Fibroblast of the aortic adventitia (primary cell): ENCODE data around the gene SLIT2. TPM values are rescaled to one million over a fixed set of nuclear protein-coding genes. Genes with fewer than 3 reads are reported as not detected.

ENCODE experiments used
- DNase-seq: peaks from one replicate; pipeline ENCODE4 v3.0.0-alpha.2; 2010; ENCODE audit warnings: low read depth
- H3K4me3 ChIP-seq: 2 replicates; pipeline ENCODE4 v1.5.1; 2011; ENCODE audit warnings: low read depth, mild to moderate bottlenecking, control low read depth, low read length, moderate library complexity
- total RNA-seq: library from RNA; depleted of rRNA; stranded (reverse); fragments of >200 nt; gene quantifications from 2 replicates; pipeline ENCODE4 v1.2.3, GENCODE V29; 2012; ENCODE audit warnings: low replicate concordance
- TF ChIP-seq, protein P1 (sequence below): IDR thresholded peaks from 2 replicates; pipeline ENCODE4 v1.5.1; 2011; ENCODE audit warnings: mild to moderate bottlenecking, low read length, control low read depth, inconsistent platforms; ENCODE audit not compliant: insufficient read depth

The SLIT2 gene
- total RNA-seq, 1 donor, result 65.1 TPM

DNA sequence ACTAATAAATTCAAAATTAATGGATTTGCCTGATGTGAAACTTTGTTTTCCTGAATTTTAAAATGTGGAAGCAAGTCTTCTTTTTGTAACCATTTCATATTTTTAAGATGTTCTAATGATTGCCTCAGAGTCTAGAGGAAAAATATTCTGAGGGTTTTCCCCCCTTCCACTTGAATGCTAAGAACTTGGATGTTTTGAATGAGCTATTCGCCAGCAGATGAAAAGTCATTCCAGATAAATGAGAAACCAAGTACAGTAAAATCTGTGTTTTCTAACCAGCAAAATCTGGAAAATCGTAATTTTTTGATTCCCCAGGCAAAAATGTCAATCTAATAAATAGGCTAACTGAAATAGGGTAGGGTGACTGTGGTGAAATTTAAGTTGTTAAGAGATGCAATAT lies 45.6 kb downstream of the SLIT2 start:
- TF ChIP-seq, protein P1, sequence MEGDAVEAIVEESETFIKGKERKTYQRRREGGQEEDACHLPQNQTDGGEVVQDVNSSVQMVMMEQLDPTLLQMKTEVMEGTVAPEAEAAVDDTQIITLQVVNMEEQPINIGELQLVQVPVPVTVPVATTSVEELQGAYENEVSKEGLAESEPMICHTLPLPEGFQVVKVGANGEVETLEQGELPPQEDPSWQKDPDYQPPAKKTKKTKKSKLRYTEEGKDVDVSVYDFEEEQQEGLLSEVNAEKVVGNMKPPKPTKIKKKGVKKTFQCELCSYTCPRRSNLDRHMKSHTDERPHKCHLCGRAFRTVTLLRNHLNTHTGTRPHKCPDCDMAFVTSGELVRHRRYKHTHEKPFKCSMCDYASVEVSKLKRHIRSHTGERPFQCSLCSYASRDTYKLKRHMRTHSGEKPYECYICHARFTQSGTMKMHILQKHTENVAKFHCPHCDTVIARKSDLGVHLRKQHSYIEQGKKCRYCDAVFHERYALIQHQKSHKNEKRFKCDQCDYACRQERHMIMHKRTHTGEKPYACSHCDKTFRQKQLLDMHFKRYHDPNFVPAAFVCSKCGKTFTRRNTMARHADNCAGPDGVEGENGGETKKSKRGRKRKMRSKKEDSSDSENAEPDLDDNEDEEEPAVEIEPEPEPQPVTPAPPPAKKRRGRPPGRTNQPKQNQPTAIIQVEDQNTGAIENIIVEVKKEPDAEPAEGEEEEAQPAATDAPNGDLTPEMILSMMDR, result no peak
- DNase-seq, result peak; percentile 79
- no peak overlapping the region for H3K4me3 ChIP-seq

DNA sequence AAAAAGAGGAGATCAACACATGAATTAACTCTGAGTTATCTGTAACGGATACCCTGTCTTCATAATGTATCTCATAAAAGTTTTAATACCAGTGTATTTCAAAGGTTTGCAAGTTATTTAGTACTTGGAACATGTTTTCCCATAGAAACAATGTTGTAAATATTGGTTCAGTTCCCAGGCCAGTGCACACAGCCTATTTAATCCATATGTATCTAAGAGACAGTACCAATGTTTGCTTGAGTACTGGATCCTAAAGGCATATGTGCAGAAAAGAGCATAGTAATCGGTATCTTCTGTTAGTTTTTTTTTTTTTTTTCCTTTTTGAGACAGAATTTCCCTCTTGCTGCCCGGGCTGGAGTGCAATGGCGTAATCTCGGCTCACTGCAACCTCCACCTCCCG lies 46.1 kb downstream of the SLIT2 start:
- TF ChIP-seq, protein P1, result no peak
- no peak for DNase-seq
- no peak overlapping the region for H3K4me3 ChIP-seq

DNA sequence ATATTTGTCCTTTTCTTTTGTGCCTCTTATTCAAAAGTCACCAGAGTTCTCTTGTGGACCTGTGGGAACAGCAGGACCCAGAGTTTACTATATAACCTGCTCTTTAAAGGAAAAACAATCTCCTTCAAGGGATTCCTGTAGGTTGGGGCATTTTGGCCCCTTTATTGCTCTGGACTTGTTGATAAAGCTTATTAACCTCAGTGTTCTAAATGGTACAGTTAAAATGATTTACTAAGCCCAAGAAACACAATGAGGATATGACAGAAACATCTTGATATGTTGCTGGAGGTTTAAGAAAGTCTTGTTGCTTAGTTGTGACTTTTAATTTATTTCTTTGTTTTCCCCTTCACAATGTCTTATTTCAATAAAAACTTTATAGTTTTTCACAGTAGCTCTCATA lies 46.8 kb downstream of the SLIT2 start:
- TF ChIP-seq, protein P1, result no peak
- H3K4me3 ChIP-seq, result no peak overlapping the region
- DNase-seq, result no peak

DNA sequence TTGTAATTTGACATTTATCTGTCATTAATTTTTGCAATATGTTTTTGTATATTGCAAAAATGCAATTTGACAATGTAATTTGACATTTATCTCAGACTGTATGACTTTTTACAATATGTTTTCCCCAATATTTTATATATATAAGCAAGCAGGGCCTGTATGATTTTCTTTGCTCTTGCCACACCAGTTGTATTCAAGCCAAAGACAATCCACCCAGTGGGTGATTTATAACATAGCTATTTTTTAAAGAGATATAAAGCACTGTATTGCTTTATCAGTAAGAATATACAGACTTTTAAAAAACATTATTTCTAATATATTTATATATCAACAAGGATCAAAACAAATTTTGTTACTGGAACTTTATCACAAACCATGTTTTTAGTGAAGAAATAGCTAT lies 47.3 kb downstream of the SLIT2 start:
- peak; percentile 74 for DNase-seq
- TF ChIP-seq, protein P1, result no peak
- no peak overlapping the region for H3K4me3 ChIP-seq

DNA sequence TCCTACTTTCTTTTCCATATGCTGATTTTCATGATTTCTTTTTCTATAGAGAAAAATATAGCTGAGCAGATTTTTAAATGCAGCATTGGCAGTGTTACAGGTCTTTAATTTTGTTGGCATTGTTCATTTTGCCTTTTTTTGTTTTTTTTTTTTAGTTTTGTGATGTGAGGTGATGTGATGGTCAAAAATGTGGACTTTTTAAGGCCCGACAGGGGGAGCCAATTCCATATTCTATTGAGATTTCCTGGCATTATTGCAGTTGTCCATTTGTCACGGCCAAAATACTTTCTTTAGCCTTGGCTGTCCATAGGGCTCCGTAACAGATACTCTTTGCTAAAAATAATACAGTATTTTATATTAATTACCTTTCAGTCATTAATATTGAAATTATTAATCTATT lies 47.8 kb downstream of the SLIT2 start:
- DNase-seq, result peak; percentile 87
- H3K4me3 ChIP-seq, result no peak overlapping the region
- TF ChIP-seq, protein P1, result peak; percentile 61

DNA sequence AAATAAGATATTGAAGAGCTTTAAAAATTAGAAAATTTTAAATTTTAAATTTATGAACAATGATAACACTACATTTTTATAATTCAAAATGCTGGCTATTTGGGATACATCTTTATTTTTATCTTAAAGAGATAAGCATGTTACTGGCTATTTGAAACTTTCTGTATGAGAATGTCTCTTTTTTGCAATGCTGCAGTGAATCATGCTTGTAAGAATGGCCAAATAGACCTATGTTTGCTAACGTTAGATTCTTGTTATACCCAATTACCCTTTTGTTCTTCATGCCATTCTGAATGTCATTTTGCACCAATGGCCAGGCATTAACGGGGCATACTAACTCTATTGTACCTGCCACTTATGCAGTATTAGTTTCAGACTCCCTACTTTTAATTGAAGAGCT lies 49.5 kb downstream of the SLIT2 start:
- no peak overlapping the region for H3K4me3 ChIP-seq
- peak; percentile 55 for DNase-seq
- TF ChIP-seq, protein P1, result no peak
